ENCODE measurements around the gene EFHC1.

DNA sequence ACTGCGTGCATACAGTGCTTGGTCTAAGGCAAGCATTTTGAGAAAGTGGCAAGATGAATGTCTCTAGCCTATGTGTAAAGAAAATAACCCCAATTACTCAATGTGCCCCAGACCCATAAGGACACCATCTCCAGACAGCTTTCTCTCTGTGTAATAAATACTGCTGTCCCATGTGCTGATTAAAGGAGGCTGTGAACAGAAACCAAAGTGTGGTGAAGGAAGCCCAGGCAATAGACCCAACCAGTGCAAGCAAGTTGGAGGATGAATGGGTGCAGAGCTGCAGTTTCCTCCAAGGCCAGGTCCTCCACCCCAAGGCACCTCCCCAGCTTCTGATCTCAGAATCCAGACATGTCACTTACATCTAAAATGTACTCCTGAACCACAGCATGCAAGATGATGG lies 96.1 kb downstream of the EFHC1 start:
- TF ChIP-seq, protein P1, sequence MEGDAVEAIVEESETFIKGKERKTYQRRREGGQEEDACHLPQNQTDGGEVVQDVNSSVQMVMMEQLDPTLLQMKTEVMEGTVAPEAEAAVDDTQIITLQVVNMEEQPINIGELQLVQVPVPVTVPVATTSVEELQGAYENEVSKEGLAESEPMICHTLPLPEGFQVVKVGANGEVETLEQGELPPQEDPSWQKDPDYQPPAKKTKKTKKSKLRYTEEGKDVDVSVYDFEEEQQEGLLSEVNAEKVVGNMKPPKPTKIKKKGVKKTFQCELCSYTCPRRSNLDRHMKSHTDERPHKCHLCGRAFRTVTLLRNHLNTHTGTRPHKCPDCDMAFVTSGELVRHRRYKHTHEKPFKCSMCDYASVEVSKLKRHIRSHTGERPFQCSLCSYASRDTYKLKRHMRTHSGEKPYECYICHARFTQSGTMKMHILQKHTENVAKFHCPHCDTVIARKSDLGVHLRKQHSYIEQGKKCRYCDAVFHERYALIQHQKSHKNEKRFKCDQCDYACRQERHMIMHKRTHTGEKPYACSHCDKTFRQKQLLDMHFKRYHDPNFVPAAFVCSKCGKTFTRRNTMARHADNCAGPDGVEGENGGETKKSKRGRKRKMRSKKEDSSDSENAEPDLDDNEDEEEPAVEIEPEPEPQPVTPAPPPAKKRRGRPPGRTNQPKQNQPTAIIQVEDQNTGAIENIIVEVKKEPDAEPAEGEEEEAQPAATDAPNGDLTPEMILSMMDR (conservative IDR thresholded peaks at IDR 0.05; ENCODE audit: low read length): no peak
- no peak for TF ChIP-seq EZH2phosphoT487 (IDR thresholded peaks at IDR 0.05; ENCODE audit: borderline replicate concordance)

All from Loucy (cell line).